ENCODE data around the gene EIF2AK2.

- TF ChIP-seq EZH2 (IDR thresholded peaks at IDR 0.05; ENCODE audit: insufficient read depth, poor library complexity, severe bottlenecking) = no peak
- TF ChIP-seq EZH2phosphoT487 (IDR thresholded peaks at IDR 0.05; ENCODE audit: insufficient read depth, low read depth) = no peak
Measured at GRCh38 chr2:37061776-37062175, 95.0 kb downstream of the EIF2AK2 start.

All from GM23248 (cell line).